Measurements from ENCODE around the gene ISLR2. TPM values are rescaled to one million over a fixed set of nuclear protein-coding genes. Genes with fewer than 3 reads are reported as not detected.
"Not testable (repeated sequence)": the region's sequence is repeated elsewhere in the genome, so short reads cannot be mapped to it uniquely, and the experiment has no call there.

The ISLR2 gene
- total and polyA plus RNA-seq, 12 donors, result 0.13 to 2.6 (median 0.48) TPM; not detected in 1

- H3K27me3 ChIP-seq; intact Hi-C loops (cut with DNase I); H3K36me3 ChIP-seq (replicated peaks in 1 of 2); H3K9me3 ChIP-seq (replicated peaks in 1 of 3); H3K4me1 ChIP-seq (replicated peaks in 1 of 2): not testable (repeated sequence)
- TF ChIP-seq POLR2A (IDR thresholded peaks at IDR 0.05), result peak in 1 of 2 donors; percentile 60
- 0 to 5% (median 2%) methylated on average over 10 to 35 of the region's 45 CpGs for WGBS, 4 donors
- H3K4me3 ChIP-seq, result peak overlapping the region in 2 of 4 donors; percentile 25 to 57
- peak overlapping the region in 2 of 5 donors; percentile 24 to 70 for H3K27ac ChIP-seq
- DNase-seq, result peak; percentile 91 to 98 (median 95)
These were observed 30.2 kb upstream of the ISLR2 start for GRCh38 chr15:74099963-74100733.

- Histone ChIP-seq H3K27me3 (no peaks in the 10 kb centered on the region), H3K27ac (no peak overlapping the region), H3K4me1 (replicated peaks in 1 of 2) (no peaks in the 10 kb centered on the region), H3K4me3 (no peak overlapping the region), H3K9me3 (replicated peaks in 1 of 3) (no peaks in the 10 kb centered on the region), H3K36me3 (replicated peaks in 1 of 2) (no peaks in the 10 kb centered on the region)
- WGBS, 4 donors, result 83 to 100% (median 86%) methylated on average over 2 to 5 of the region's 5 CpGs
- no peak for DNase-seq
- TF ChIP-seq CTCF (IDR thresholded peaks at IDR 0.05), result no peak
- no peak for TF ChIP-seq POLR2A (IDR thresholded peaks at IDR 0.05)
- intact Hi-C loops (cut with DNase I), result no loop called here
These were observed 22.3 kb upstream of the ISLR2 start for GRCh38 chr15:74108111-74108510.

- H3K4me1 ChIP-seq (replicated peaks in 1 of 2); H3K9me3 ChIP-seq (replicated peaks in 1 of 3); intact Hi-C loops (cut with DNase I); H3K4me3 ChIP-seq; H3K27ac ChIP-seq; H3K27me3 ChIP-seq; DNase-seq; H3K36me3 ChIP-seq (replicated peaks in 1 of 2): not testable (repeated sequence)
- 86 to 92% (median 86%) methylated on average over 6 of the region's 6 CpGs for WGBS, 4 donors
These were observed 21.8 kb upstream of the ISLR2 start for GRCh38 chr15:74108611-74109010.

GRCh38 chr15:74109713-74110112, 20.7 kb upstream of the ISLR2 start:
- Histone ChIP-seq H3K27ac (no peak overlapping the region), H3K9me3 (replicated peaks in 1 of 3) (no peaks in the 10 kb centered on the region), H3K4me1 (replicated peaks in 1 of 2) (no peaks in the 10 kb centered on the region), H3K27me3 (no peaks in the 10 kb centered on the region), H3K36me3 (replicated peaks in 1 of 2) (no peaks in the 10 kb centered on the region), H3K4me3 (no peak overlapping the region)
- intact Hi-C loops (cut with DNase I), result no loop called here
- DNase-seq, result no peak
- WGBS, 4 donors, result 60 to 78% (median 71%) methylated on average over 7 of the region's 7 CpGs
- no peak for TF ChIP-seq POLR2A (IDR thresholded peaks at IDR 0.05)
- no peak for TF ChIP-seq CTCF (IDR thresholded peaks at IDR 0.05)

- intact Hi-C loops (cut with DNase I), result loop anchor here in 1 of 2 donors (5.0 kb wide), 1 partner anchor 68 kb away; no protein-coding TSS in a partner anchor
These were observed 10.0 kb upstream of the ISLR2 start for GRCh38 chr15:74120426-74120825.

More at GRCh38 chr15:74120426-74120825, 10.0 kb upstream of the ISLR2 start:
- 72 to 78% (median 76%) methylated on average over 6 of the region's 6 CpGs for WGBS, 4 donors
- no peak overlapping the region for H3K4me3 ChIP-seq
- TF ChIP-seq POLR2A (IDR thresholded peaks at IDR 0.05) (no peak), CTCF (IDR thresholded peaks at IDR 0.05) (no peak)
- H3K4me1 ChIP-seq (replicated peaks in 1 of 2), result no peaks in the 10 kb centered on the region
- H3K27ac ChIP-seq, result no peak overlapping the region
- H3K36me3 ChIP-seq (replicated peaks in 1 of 2), result no peaks in the 10 kb centered on the region
- peaks cover 12% of the 10 kb centered on the region for H3K27me3 ChIP-seq
- no peaks in the 10 kb centered on the region for H3K9me3 ChIP-seq (replicated peaks in 1 of 3)
- no peak for DNase-seq
